IMR-90 (cell line): Measurements from ENCODE around the gene RBMS3. TPM values are rescaled to one million over a fixed set of nuclear protein-coding genes. Genes with fewer than 3 reads are reported as not detected.

Experiments
- ATAC-seq: fragments of 200-7000 bp; cut with Tn5 transposase; 2 replicates; pipeline ENCODE4 v1.9.1; 2020; ENCODE audit warnings: low read depth, mild to moderate bottlenecking, moderate library complexity
- BruUV-seq: library from RNA; stranded (reverse); fragments of 400-500 nt; replicated peaks from 2 replicates; lab custom pipeline; 2021; lab: Mats Ljungman, UMichigan
- CTCF ChIA-PET: fragments of 300-600 bp; formaldehyde crosslinking; extraction: SDS; loops from one replicate; lab custom pipeline; 2021; ENCODE audit warnings: antibody characterized with exemption; lab: Yijun Ruan, JAX
- POLR2A ChIA-PET: fragments of 300-600 bp; sonication (Branson Sonifier 250); formaldehyde crosslinking; loops from one replicate; lab custom pipeline; 2022; ENCODE audit warnings: antibody characterized with exemption; ENCODE audit not compliant: unreplicated experiment; lab: Charles Lee
- DNase-seq: peaks from one replicate; pipeline ENCODE4 v3.0.0; 2013
- H2AFZ ChIP-seq: replicated peaks from 2 replicates; pipeline ENCODE3; 2013; ENCODE audit warnings: low read length, mild to moderate bottlenecking; ENCODE audit not compliant: poor library complexity
- H2AK5ac ChIP-seq: 2 replicates; pipeline ENCODE4 v1.6.1; 2013; ENCODE audit warnings: low read depth, low read length, inconsistent platforms
- H2AK9ac ChIP-seq: replicated peaks from 2 replicates; pipeline ENCODE3; 2013; ENCODE audit warnings: mild to moderate bottlenecking, low read depth, low read length, moderate library complexity; ENCODE audit not compliant: poor library complexity
- H2BK120ac ChIP-seq: 2 replicates; pipeline ENCODE4 v1.6.1; 2013; ENCODE audit warnings: low read depth, low read length, inconsistent platforms
- H2BK15ac ChIP-seq: 3 replicates; pipeline ENCODE4 v1.6.1; 2013; ENCODE audit warnings: low read depth, low read length, inconsistent platforms
- H2BK20ac ChIP-seq: 2 replicates; pipeline ENCODE4 v1.6.1; 2013; ENCODE audit warnings: low read depth, mild to moderate bottlenecking, inconsistent platforms, low read length, moderate library complexity
- H2BK5ac ChIP-seq: 2 replicates; pipeline ENCODE4 v1.6.1; 2013; ENCODE audit warnings: mild to moderate bottlenecking, low read depth, low read length, inconsistent platforms; ENCODE audit not compliant: poor library complexity, severe bottlenecking
- H3K14ac ChIP-seq: replicated peaks from 2 replicates; pipeline ENCODE4 v1.6.1; 2013; ENCODE audit warnings: low read depth, low read length, inconsistent platforms
- H3K18ac ChIP-seq: 2 replicates; pipeline ENCODE4 v1.6.1; 2013; ENCODE audit warnings: low read depth, low read length, control low read depth
- H3K23ac ChIP-seq: 2 replicates; pipeline ENCODE4 v1.6.1; 2013; ENCODE audit warnings: low read depth, low read length, inconsistent platforms
- H3K27ac ChIP-seq: 2 replicates; pipeline ENCODE4 v1.5.1; 2013; ENCODE audit warnings: mild to moderate bottlenecking, control low read depth, low read length; ENCODE audit not compliant: insufficient read depth
- H3K27me3 ChIP-seq: 2 replicates; pipeline ENCODE4 v1.6.1; 2013; ENCODE audit warnings: low read length; ENCODE audit not compliant: control insufficient read depth, insufficient read depth
- H3K36me3 ChIP-seq: 2 replicates; pipeline ENCODE4 v1.6.1; 2013; ENCODE audit warnings: low read length, mixed read lengths; ENCODE audit not compliant: control insufficient read depth, insufficient read depth
- H3K4ac ChIP-seq: 2 replicates; pipeline ENCODE4 v1.6.1; 2013; ENCODE audit warnings: low read depth, low read length, inconsistent platforms
- H3K4me1 ChIP-seq: 2 replicates; pipeline ENCODE4 v1.6.1; 2013; ENCODE audit warnings: low read length, mixed read lengths; ENCODE audit not compliant: control insufficient read depth, insufficient read depth
- H3K4me2 ChIP-seq: 2 replicates; pipeline ENCODE4 v1.6.1; 2013; ENCODE audit warnings: low read depth, mild to moderate bottlenecking, control low read depth, low read length, moderate library complexity
- H3K4me3 ChIP-seq: 2 replicates; pipeline ENCODE4 v1.5.1; 2013; ENCODE audit warnings: low read depth, mild to moderate bottlenecking, control low read depth, low read length, moderate library complexity; ENCODE audit not compliant: insufficient read depth
- H3K56ac ChIP-seq: 2 replicates; pipeline ENCODE4 v1.6.1; 2013; ENCODE audit warnings: low read length, inconsistent platforms; ENCODE audit not compliant: insufficient read depth; ENCODE audit errors: extremely low read depth
- H3K79me1 ChIP-seq, 2 experiments: 2 replicates each; pipeline ENCODE4 v1.6.1; 2013; ENCODE audit warnings: low read length in 2 of 2, inconsistent platforms in 1 of 2, low read depth in 1 of 2
- H3K9ac ChIP-seq: 2 replicates; pipeline ENCODE4 v1.6.1; 2013; ENCODE audit warnings: low read depth, low read length, control low read depth
- H3K9me1 ChIP-seq: 2 replicates; pipeline ENCODE4 v1.6.1; 2013; ENCODE audit warnings: low read length, inconsistent platforms; ENCODE audit not compliant: insufficient read depth
- H3K9me3 ChIP-seq: 2 replicates; pipeline ENCODE4 v1.6.1; 2013; ENCODE audit warnings: low read length; ENCODE audit not compliant: control insufficient read depth, insufficient read depth
- H4K20me1 ChIP-seq: 2 replicates; pipeline ENCODE4 v1.6.1; 2013; ENCODE audit warnings: low read length, inconsistent platforms; ENCODE audit not compliant: insufficient read depth
- H4K5ac ChIP-seq: 2 replicates; pipeline ENCODE4 v1.6.1; 2013; ENCODE audit warnings: mild to moderate bottlenecking, low read depth, low read length, control low read depth
- H4K8ac ChIP-seq, 2 experiments: 2 replicates each; pipeline ENCODE4 v1.6.1; 2013; ENCODE audit warnings: low read depth in 2 of 2, low read length in 2 of 2, control low read depth in 1 of 2, inconsistent platforms in 1 of 2
- H4K91ac ChIP-seq: 2 replicates; pipeline ENCODE4 v1.6.1; 2013; ENCODE audit warnings: low read depth, low read length, inconsistent platforms; ENCODE audit not compliant: insufficient read depth
- CEBPB ChIP-seq: IDR thresholded peaks from 2 replicates; pipeline ENCODE4 v1.6.1; 2012; ENCODE audit warnings: low read depth, low read length, improper control_type of control experiment
- FOS ChIP-seq: fragments of 150-350 bp; IDR thresholded peaks from 2 replicates; pipeline ENCODE4 v1.6.1; 2016; ENCODE audit warnings: low read depth, low read length
- WGBS, 2 experiments: methylation state at CpG; one replicate each; pipeline versions ENCODE4 v1.1.5 to v1.1.7; 2013; ENCODE audit warnings: missing lambda C conversion rate in 2 of 2; ENCODE audit not compliant: insufficient read length in 1 of 2; ENCODE audit errors: extremely low coverage in 2 of 2; 5-methylcytosine and 5-hydroxymethylcytosine counted together
- dilution Hi-C: fragments of 300-500 bp; cut with HindIII; formaldehyde crosslinking; loops from one replicate; pipeline ENCODE4 v1.14.3; 2018; ENCODE audit warnings: low sequenced_read_pairs; ENCODE audit not compliant: unreplicated experiment
- in situ Hi-C: fragments of 300-500 bp; cut with MboI; formaldehyde crosslinking; loops from 3 replicates; pipeline ENCODE4 v1.14.3; 2019; ENCODE audit warnings: low sequenced_read_pairs, inconsistent platforms, mixed read lengths
- intact Hi-C: fragments of 100-400 bp; cut with micrococcal nuclease; formaldehyde crosslinking; loops from 2 replicates; pipeline ENCODE4 v1.10.0; 2022
- polyA plus RNA-seq, 3 experiments: library from polyadenylated mRNA; depleted of rRNA; stranded (reverse); fragments of >200 nt; gene quantifications; 2 replicates each; pipeline ENCODE4 v1.2.3, GENCODE V29; 2012; ENCODE audit warnings: low replicate concordance in 1 of 3
- total RNA-seq: library from RNA; depleted of rRNA; stranded (reverse); fragments of >200 nt; gene quantifications from 2 replicates; pipeline ENCODE4 v1.2.3, GENCODE V29; 2012

RBMS3 gene
- total and polyA plus RNA-seq, 2 of the 4 experiments (the other 2 are of a cell fraction) = 15.2 to 127 TPM

DNA sequence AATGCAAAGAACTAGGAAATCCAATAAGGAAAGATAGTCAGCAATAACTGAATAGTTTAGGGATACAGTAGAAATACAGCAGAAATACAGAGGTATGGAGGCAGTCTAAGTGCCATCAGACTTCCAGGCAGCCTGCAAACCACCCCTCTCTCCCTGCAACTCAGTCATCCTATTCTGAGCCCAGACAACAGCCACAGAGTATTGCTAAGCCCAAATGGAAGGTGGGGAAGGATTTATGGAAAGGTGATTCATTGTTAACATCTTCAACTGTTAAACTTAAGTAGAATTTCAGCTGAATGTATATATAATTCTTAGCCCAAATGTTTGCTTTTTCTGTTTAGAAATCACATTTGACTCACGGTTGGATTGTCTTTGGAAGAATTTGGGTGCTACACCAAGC is 300.4 kb downstream of the RBMS3 start:
- no peaks in the 10 kb centered on the region for H3K27me3 ChIP-seq
- peaks cover 4% of the 10 kb centered on the region for H3K4me1 ChIP-seq
- no peak overlapping the region for H2AK5ac ChIP-seq
- no peak overlapping the region for H2BK5ac ChIP-seq
- no peak overlapping the region for H3K27ac ChIP-seq
- H3K56ac ChIP-seq = no peak overlapping the region
- DNase-seq = peak; percentile 72
- no peaks in the 10 kb centered on the region for H3K36me3 ChIP-seq
- H3K9ac ChIP-seq = no peak overlapping the region
- dilution Hi-C loops (no loop called here), in situ Hi-C loops (no loop called here), intact Hi-C loops (no loop called here)
- POLR2A ChIA-PET = no interaction called here
- H3K23ac ChIP-seq = no peak overlapping the region; the same call in 1 of the 2 replicates
- H4K8ac ChIP-seq = no peak overlapping the region
- BruUV-seq = no TSS peak
- no peak overlapping the region for H2BK20ac ChIP-seq
- H3K14ac ChIP-seq = no peak overlapping the region
- 0 out of 2 replicates have a peak, but pooled peaks cover 5% of the 10 kb centered on the region for H3K9me1 ChIP-seq
- CTCF ChIA-PET = no interaction called here
- no peak overlapping the region for H3K18ac ChIP-seq
- H3K4me3 ChIP-seq = no peak overlapping the region
- whole genome bisulfite sequencing, 2 experiments = no CpG with 5 or more reads among the region's 1 CpG
- H4K20me1 ChIP-seq = 0 out of 2 replicates have a peak, but pooled peaks cover 4% of the 10 kb centered on the region
- H3K4me2 ChIP-seq = no peak overlapping the region
- no peak overlapping the region for H2BK15ac ChIP-seq
- H2AK9ac ChIP-seq = no peak overlapping the region
- H3K4ac ChIP-seq = no peak overlapping the region
- peak; percentile 80 for ATAC-seq
- H3K9me3 ChIP-seq = no peaks in the 10 kb centered on the region
- TF ChIP-seq CEBPB (no peak), FOS (peak; percentile 11; the same call in 1 of the 2 replicates)
- peaks cover 20 to 29% of the 10 kb centered on the region in 2 experiments for H3K79me1 ChIP-seq
- no peak overlapping the region for H2AFZ ChIP-seq
- H4K91ac ChIP-seq = no peak overlapping the region
- no peak overlapping the region for H4K5ac ChIP-seq
- H2BK120ac ChIP-seq = no peak overlapping the region
